ENCODE results near the gene PDE4D. TPM values are rescaled to one million over a fixed set of nuclear protein-coding genes. Genes with fewer than 3 reads are reported as not detected.

Gene PDE4D
- total and polyA plus RNA-seq, 2 of the 4 experiments (the other 2 are of a cell fraction), result 1.4 to 7.9 TPM

GRCh38 chr5:59485107-59485506, 408.4 kb downstream of the PDE4D start:
- no peaks in the 10 kb centered on the region for H3K36me3 ChIP-seq (ENCODE audit: control insufficient read depth, insufficient read depth, low read length)
- ChIA-PET POLR2A (ENCODE audit: unreplicated experiment) (no interaction called here), CTCF (no interaction called here)
- H2BK15ac ChIP-seq (ENCODE audit: low read depth, low read length), result no peak overlapping the region
- TF ChIP-seq MAZ (IDR thresholded peaks at IDR 0.05; ENCODE audit: borderline replicate concordance, low read depth, low read length), result no peak
- no peak for TF ChIP-seq RFX5 (IDR thresholded peaks at IDR 0.05; ENCODE audit: low read depth, low read length)
- TF ChIP-seq MAFK (IDR thresholded peaks at IDR 0.05; ENCODE audit: low read depth, low read length), result no peak
- TF ChIP-seq CHD1 (IDR thresholded peaks at IDR 0.05; ENCODE audit: low read depth, low read length), result no peak
- TF ChIP-seq SMC3 (IDR thresholded peaks at IDR 0.05; ENCODE audit: low read depth, low read length), result no peak
- TF ChIP-seq POLR2A (IDR thresholded peaks at IDR 0.05; ENCODE audit: low read depth, low read length), result no peak
- no peak for TF ChIP-seq ELK1 (IDR thresholded peaks at IDR 0.05; ENCODE audit: borderline replicate concordance, low read depth, low read length)
- no peak for TF ChIP-seq FOS (IDR thresholded peaks at IDR 0.05; ENCODE audit: low read depth, low read length)
- TF ChIP-seq RAD21 (IDR thresholded peaks at IDR 0.05; ENCODE audit: low read length), result no peak
- no peak for TF ChIP-seq BHLHE40 (IDR thresholded peaks at IDR 0.05; ENCODE audit: low read depth, low read length)
- TF ChIP-seq NFE2L2 (IDR thresholded peaks at IDR 0.05; ENCODE audit: low read depth, low read length), result no peak
- H3K9me3 ChIP-seq (ENCODE audit: control insufficient read depth, insufficient read depth, low read length), result no peaks in the 10 kb centered on the region
- intact Hi-C loops (cut with micrococcal nuclease), result no loop called here
- H3K4me2 ChIP-seq (ENCODE audit: low read depth, low read length), result no peak overlapping the region
- in situ Hi-C loops (cut with MboI; ENCODE audit: low sequenced_read_pairs), result no loop called here
- H2BK20ac ChIP-seq (ENCODE audit: low read depth, low read length), result no peak overlapping the region
- no peak overlapping the region for H3K9ac ChIP-seq (ENCODE audit: low read depth, low read length)
- BruUV-seq (replicated peaks), result no TSS peak
- no peak overlapping the region for H4K91ac ChIP-seq (ENCODE audit: insufficient read depth, low read depth, low read length)
- dilution Hi-C loops (cut with HindIII; ENCODE audit: low sequenced_read_pairs, unreplicated experiment), result no loop called here
- no peak overlapping the region for H3K27ac ChIP-seq (ENCODE audit: insufficient read depth, low read length)
- no peak overlapping the region for H3K18ac ChIP-seq (ENCODE audit: low read depth, low read length)
- no peak overlapping the region for H2BK120ac ChIP-seq (ENCODE audit: low read depth, low read length)
- no peak overlapping the region for H2AK9ac ChIP-seq (replicated peaks; ENCODE audit: low read depth, low read length, poor library complexity)
- no peak overlapping the region for H3K4ac ChIP-seq (ENCODE audit: low read depth, low read length)
- ATAC-seq (ENCODE audit: low read depth) (no peak), DNase-seq (no peak)
- H2AK5ac ChIP-seq (ENCODE audit: low read depth, low read length), result no peak overlapping the region
- no peak overlapping the region for H2BK5ac ChIP-seq (ENCODE audit: low read depth, low read length, poor library complexity, severe bottlenecking)
- H3K23ac ChIP-seq (ENCODE audit: low read depth, low read length), result no peak overlapping the region
- H3K4me1 ChIP-seq (ENCODE audit: control insufficient read depth, insufficient read depth, low read length), result no peaks in the 10 kb centered on the region
- H3K4me3 ChIP-seq (ENCODE audit: insufficient read depth, low read depth, low read length), result no peak overlapping the region
- H4K20me1 ChIP-seq (ENCODE audit: insufficient read depth, low read length), result no peaks in the 10 kb centered on the region
- no peak overlapping the region for H3K14ac ChIP-seq (replicated peaks; ENCODE audit: low read depth, low read length)
- no CpG with 5 or more reads among the region's 2 CpGs for WGBS, 2 experiments (ENCODE audit: extremely low coverage in 2 of 2, insufficient read length in 1 of 2)
- no peak overlapping the region for H4K8ac ChIP-seq (ENCODE audit: low read depth in 2 of 2, low read length in 2 of 2)
- H3K56ac ChIP-seq (ENCODE audit: extremely low read depth, insufficient read depth, low read length), result no peak overlapping the region
- H3K9me1 ChIP-seq (ENCODE audit: insufficient read depth, low read length), result no peaks in the 10 kb centered on the region; the same call in 1 of the 2 replicates
- H4K5ac ChIP-seq (ENCODE audit: low read depth, low read length), result no peak overlapping the region
- no peaks in the 10 kb centered on the region for H3K79me1 ChIP-seq (ENCODE audit: low read depth in 1 of 2, low read length in 2 of 2)
- no peaks in the 10 kb centered on the region; the same call in 1 of the 2 replicates for H3K27me3 ChIP-seq (ENCODE audit: control insufficient read depth, insufficient read depth, low read length)
- no peak overlapping the region for H2AFZ ChIP-seq (replicated peaks; ENCODE audit: low read length, poor library complexity)

Measured in IMR-90 (cell line).